DMS53 (cell line): ENCODE results near the gene NISCH.
A peak's percentile ranks its signal among the peaks of the same experiment; 100 is the strongest.

Source experiments
- DNase-seq: peaks from one replicate; lab custom pipeline; 2025; lab: John Stamatoyannopoulos, UW

The NISCH gene

GRCh38 chr3:52455283-52456168, at the start of gene NISCH:
NISCH (plus strand) TSS chr3:52455604; CDS start chr3:52455642, 38 bp downstream.
- peak; percentile 83 for DNase-seq

DNA sequence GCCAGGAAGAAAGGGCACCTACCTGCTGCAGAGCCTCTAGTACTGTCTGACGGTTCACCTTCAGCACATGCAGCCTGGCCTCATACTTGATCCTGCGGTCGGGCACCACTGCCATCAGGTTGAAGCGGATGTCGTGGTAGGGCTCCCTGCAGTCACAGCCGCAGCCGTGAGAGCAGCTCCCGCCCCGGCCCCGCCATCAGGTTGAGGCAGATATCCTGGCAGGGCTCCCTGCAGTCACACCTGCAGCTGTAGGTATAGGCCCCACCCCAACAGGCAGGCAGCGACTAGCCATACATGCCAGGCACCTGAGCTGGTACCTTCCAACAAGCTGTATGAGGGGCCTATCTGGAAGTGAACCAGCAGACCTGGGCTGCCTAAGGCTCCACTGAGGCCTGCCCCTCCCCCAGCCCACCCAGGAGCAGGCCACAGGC, 49.2 kb upstream of the NISCH start:
- DNase-seq, result no peak

DNA sequence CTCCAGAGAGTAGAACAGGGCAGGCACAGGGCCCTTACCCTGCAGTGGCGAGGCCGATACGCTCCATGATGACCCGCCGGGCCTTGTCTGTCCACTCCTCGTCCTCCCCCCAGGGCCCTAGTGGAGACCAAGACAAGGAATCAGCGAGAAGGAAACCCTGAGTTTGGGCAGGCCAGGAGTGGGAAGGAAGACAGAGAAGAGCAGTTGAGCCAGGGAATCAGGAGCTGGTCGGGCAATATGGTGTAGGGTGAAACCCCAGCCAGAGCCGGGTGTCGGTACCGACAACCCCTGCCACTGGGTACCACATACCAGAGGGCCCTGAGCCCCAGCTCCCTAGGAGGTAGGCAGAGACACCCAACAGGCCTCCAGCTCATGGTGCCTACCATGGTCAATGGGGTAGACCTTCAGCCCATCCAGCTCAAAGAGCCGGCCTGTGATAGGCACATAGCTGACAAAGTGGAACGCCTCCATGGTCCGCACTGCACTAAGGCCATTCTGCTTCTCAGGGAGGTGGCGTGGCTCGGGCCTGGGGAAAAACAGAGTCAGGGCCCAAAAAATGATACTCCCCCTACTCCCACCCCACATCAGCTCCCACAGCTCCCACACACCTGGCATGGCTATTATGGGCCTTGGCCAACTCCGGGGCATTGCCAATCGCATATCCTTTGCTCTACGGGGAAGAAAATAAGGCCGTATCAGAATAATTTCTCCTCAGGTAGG, 48.5 kb upstream of the NISCH start:
- DNase-seq, result no peak

DNA sequence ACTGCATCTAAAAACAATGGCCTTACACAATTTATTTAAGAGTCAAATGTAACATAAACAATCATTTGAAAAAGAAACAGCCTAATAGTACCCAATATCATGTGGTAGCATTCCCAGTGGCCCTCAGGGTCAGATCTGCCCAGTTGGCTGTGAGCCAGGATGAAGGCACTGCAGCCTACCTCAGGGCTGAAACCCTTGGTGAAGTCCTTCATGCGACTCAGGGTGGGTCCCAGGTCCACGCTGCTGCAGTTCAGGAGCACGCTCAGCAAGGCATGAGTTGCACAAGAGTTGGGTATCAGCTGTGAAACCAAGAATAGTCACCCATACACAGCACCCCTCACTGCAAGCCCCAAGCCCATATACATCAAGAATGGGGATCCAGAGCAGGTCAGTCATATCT, 47.6 kb upstream of the NISCH start:
- DNase-seq, result no peak

GRCh38 chr3:52408466-52408865, 46.9 kb upstream of the NISCH start:
- DNase-seq, result no peak

DNA sequence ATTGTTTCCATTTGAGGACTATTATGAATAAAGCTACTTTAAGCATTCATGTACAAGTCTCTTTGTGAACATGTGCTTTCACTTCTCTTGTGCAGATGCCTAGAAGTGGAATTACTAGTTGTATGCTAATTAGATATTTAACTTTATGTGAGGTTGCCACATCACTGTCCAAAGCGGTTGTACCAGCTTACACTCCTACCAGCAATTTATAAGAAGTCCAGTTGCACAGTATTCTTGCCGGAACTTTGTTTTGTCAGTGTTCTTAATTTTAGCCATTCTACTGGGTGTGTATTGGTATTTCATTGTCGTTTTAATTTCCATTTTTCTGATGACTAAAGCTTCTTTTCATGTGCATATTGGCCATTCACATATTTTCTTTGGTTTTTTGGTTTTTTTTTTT, 39.6 kb upstream of the NISCH start:
- no peak for DNase-seq

DNA sequence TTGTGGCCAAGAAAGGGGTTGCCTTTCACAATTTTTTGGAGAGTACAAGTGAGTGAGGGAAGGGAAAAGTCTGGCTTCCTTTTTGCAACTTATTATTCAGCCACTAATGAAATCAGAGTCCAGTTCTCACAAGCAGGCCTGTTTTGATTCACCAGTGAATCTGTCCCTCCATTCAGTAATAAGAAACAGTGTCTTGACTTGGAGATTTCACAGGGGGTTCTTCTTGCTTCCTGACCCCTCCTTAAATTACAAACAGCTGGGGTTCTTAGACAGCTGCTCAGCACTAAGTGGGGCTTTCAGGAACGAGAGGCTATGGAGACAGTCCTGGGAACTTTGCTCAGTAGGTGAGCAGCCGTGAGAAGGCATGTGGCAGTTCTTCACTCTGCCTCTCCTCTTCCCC, 35.0 kb upstream of the NISCH start:
- no peak for DNase-seq

GRCh38 chr3:52422669-52423068, 32.7 kb upstream of the NISCH start:
- DNase-seq, result no peak

GRCh38 chr3:52423173-52423572, 32.2 kb upstream of the NISCH start:
- DNase-seq, result no peak

DNA sequence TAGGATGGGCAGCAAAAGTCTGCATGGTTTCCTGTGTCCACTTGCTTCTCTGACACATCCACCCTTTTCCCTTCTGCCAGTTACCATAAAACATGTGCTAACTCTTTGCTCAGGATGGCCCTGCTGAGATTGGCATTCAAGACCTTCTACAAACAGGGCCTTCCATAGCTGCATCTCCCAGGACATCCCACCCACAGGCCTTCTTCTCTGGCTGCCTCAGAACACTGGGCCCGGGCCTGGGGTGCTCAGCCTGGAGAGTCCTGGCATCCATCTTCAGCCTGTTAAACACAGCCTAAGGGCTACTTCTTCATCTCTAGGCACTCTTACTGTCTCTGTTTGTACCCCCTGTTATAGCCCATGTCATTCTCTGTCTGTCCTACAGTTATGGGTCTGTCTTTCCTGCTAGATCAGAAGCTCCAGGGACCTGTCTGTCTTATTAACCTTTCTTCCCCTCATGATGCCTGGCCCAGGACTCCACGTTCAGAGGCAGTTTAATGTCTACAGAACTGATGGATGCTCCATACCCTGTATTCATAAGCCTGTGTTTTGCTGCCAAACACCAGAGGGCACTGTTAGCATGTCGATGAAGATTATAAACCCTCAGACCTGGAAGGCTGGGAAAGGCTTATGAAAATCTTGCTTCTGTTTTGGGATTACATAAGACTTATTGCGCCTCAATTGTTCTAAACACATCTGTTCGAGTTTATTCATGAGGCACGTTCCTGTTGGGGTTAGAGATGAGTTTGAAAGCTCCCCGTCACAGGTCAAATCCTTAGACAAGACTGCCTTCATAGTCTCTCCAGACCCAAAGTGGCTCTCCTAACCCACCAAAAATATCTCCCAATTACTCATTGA, 27.0 kb upstream of the NISCH start:
- peak; percentile 64 for DNase-seq

- no peak for DNase-seq
These were observed 26.4 kb upstream of the NISCH start for GRCh38 chr3:52429031-52429430.

DNA sequence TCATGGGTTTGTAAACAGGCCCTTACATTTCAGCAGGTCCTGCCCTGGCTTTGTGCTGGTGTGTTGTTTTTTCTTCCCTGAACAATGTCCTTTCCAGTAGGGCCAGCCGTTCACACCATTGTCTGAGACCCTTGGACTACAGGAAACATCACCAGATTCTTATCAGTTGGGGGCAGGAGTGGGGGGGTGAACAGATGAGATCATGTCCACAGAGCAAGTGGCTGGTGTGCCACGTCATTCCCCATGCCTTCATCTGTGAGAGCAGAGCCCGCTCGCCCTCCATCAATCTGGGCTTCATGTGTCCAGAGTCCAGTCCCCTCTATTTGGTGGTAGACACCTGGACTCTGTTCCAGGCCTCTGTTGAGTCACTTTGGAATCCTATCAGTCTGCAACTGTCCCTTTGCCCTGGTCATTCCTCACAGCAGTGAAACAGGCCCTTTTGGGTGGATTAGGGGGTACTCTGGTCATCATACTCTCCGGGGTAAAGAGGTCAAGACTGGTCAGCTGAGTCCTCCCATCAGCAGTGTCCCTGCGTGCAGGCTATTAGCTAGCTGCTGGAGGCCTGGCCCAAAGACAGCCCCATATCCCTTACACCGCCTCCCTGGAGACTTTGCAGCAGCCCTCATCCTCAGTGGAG, 25.5 kb upstream of the NISCH start:
- DNase-seq, result no peak

GRCh38 chr3:52430416-52430810, 25.0 kb upstream of the NISCH start:
- no peak for DNase-seq

DNA sequence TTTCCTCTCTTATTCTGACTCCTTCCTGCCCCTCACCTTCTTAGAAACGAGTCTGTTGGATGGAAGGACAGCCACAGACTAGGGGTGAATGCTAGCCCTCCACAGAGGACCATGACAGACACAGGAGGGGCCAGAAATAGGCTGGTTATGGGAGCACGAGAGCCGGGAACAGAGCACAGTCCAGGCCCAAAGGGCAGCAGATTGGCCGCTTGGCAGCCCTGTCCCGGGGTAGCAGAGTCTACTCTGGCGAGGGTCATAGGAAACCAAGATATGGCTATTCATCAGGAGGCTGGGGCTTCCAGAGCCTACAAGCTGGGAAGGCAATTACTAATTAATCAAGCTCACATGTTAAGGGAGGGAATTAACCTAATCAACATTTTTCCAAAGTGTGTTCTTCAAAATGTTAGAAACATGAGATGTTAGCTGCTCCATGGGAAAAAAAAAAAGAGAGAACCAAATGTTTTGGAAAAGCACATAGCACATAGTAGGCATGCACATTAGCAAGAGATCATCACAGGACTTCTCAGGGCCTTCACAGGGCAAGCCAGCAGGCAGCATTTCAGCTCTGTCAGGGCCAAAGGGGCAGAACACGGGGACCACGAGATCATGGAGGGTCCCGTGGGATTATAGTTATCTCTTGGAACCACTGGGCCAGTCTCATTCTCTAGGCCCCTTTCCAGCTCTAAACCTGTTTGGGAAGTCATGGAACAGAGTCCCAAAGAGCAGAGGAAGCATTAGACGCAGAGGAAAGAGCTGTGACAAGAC, 23.8 kb upstream of the NISCH start:
- DNase-seq, result no peak

DNA sequence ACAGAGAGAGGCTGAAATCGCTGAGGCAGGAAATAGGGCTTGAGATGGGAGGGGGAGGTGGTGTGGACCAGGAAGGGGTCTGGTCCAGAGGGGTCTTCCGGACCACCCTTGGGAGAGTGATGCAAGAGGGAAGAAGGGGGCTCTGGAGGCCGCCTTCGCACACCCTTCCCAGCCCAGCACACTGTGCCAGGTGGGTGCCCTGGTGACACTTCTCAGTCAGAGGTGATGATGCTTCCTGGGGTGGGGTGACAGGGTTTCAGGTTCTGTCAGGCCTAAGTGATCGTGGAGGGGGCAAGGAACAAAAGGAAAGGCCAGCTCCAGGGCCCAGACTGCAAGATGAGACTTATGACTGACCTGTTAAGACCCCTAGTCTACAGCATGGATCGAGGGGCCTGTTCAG, 23.2 kb upstream of the NISCH start:
- DNase-seq, result no peak

DNA sequence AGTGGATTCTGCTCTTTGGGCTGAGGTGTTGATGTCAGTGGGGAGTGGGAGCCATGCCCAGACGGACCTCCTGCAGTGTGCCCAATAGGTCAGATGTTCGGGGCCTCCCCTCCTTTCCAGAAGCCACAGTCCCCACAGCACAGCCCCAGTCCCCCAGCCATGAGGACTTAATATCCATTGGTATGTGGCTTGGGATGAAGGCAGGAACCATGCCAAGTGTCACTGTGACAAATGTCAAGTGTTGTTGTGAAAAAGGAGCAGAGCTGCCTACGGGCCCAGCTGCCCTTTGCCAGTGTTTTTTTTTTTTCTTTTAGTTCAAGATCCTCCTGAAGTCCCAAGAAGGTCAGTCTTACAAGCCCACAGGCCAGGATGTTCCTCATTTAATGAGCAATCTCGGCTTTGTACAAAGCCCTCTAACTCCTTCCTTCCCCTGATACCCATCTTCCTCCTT, 22.7 kb upstream of the NISCH start:
- no peak for DNase-seq

DNA sequence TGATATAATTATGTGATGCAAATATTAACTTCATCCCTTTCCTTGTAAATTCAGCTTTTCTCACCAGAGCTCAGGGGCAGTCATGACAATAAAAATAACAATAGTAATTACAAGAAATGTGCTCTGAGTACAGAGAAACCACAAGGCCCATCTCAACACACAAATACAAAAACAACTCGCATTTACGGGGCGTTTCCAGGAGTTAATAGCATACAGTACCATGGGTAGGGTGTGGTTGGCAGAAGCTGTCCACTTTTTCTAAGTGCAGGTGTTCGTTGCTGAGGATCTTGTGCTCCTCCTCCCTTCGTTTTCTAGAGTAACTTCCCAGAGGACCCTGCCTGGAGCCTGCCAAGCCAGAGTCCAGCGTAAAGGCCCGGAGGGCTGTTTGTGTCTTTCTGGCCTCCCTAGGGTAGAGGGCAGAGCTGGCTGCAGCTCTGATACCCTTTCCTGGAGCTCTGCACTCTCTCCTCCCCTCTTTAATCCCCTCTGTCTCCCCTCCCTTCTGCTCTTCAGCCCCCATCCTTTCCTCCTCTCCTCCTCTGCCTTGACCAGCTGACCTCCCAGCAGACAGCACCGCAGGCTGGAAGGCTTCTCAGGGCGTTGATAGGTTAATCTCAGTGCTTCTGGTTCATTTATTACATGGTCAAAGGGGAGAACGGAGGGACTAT, 21.9 kb upstream of the NISCH start:
- no peak for DNase-seq

DNA sequence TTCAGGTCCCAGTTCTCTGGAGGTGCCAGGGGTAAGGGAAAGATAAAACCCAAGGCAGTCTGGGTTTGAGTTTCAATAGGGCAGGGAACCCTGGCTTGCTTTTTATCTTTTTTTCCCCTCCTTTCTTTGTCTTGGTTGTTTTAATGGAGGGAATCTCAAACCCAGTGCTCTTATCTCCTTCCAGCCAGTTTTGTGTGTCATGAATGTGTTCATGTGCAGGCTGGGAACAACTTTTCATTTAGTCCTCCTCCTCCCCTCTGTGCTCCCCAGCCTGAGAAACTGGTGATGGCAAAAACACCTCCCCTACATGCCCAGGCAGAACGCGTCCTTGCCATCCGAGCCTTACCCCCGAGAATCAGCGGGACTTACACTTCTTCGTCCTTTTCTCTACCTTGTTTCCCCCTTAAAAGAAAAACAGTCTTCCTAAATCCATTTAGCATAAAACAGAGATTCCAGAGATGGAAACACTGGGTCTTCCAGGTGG, 21.4 kb upstream of the NISCH start:
- DNase-seq, result no peak

GRCh38 chr3:52434491-52435115, 20.8 kb upstream of the NISCH start:
- DNase-seq, result no peak
